Uterus (tissue), 2 donors: ENCODE data around the gene ZNF300.

Experiments
- CTCF ChIP-seq, 4 experiments: fragments of 200-600 bp in 2 of 4; fragments of 450-650 bp in 2 of 4; sonication (generic) in 2 of 4; IDR thresholded peaks; one replicate each; pipeline ENCODE4 v1.5.1; 2016 to 2019; ENCODE audit warnings: antibody characterized with exemption in 4 of 4, mild to moderate bottlenecking in 2 of 4, moderate library complexity in 1 of 4
- POLR2A ChIP-seq, 2 donors: fragments of 450-650 bp; IDR thresholded peaks; one replicate each; pipeline ENCODE4 v1.6.1; 2016; ENCODE audit warnings: antibody characterized with exemption in 2 of 2, mild to moderate bottlenecking in 1 of 2, moderate library complexity in 1 of 2

- no peak for TF ChIP-seq POLR2A (IDR thresholded peaks at IDR 0.05)
- TF ChIP-seq CTCF (IDR thresholded peaks at IDR 0.05), result no peak
Observed at GRCh38 chr5:150862070-150862469, 42.7 kb downstream of the ZNF300 start.
